DOHH2 (cell line): ENCODE measurements around the gene TMCO1.

Experiments
- CTCF ChIP-seq: fragments of 200-600 bp; sonication (generic); IDR thresholded peaks from one replicate; pipeline ENCODE4 v1.5.1; 2014; ENCODE audit warnings: antibody characterized with exemption, mild to moderate bottlenecking, low read depth, low read length; ENCODE audit not compliant: poor library complexity, severe bottlenecking
- EZH2phosphoT487 ChIP-seq: fragments of 200-600 bp; sonication (generic); IDR thresholded peaks from 2 replicates; pipeline ENCODE4 v1.6.1; 2017; ENCODE audit warnings: borderline replicate concordance, mild to moderate bottlenecking, antibody characterized with exemption, low read length, moderate library complexity, mixed read lengths

GRCh38 chr1:165698761-165699052, 70.0 kb downstream of the TMCO1 start:
- TF ChIP-seq CTCF: no peak
- no peak for TF ChIP-seq EZH2phosphoT487
